Omental fat pad (tissue), 4 donors: Measurements from ENCODE around the gene NKIRAS1. TPM values are rescaled to one million over a fixed set of nuclear protein-coding genes. Genes with fewer than 3 reads are reported as not detected.

ENCODE experiments used
- ATAC-seq: fragments of 150-250 bp; one replicate; pipeline ENCODE4 v1.9.1; 2016; ENCODE audit warnings: mild to moderate bottlenecking, moderate library complexity; ENCODE audit not compliant: low FRiP score
- DNase-seq: peaks from one replicate; pipeline ENCODE4 v3.0.0-alpha.2; 2019; ENCODE audit warnings: low spot score
- CTCF ChIP-seq, 3 donors: fragments of 450-650 bp; IDR thresholded peaks; one replicate each; pipeline ENCODE4 v1.5.1; 2016 to 2017; ENCODE audit warnings: antibody characterized with exemption in 3 of 3, mild to moderate bottlenecking in 3 of 3, moderate library complexity in 2 of 3
- total RNA-seq, 4 donors: library from RNA; depleted of rRNA; stranded (reverse); fragments of >200 nt; gene quantifications; one replicate each; pipeline ENCODE4 v1.1.0, GENCODE V29; 2016

Gene NKIRAS1
- total RNA-seq, 4 donors from 2014 or later, result 8.9 to 15.1 (median 11.7) TPM

- DNase-seq (no peak), ATAC-seq (no peak)
- TF ChIP-seq CTCF (IDR thresholded peaks at IDR 0.05), result no peak
Observed at GRCh38 chr3:23941440-23941839, 24.6 kb upstream of the NKIRAS1 start.

GRCh38 chr3:23940775-23941174, 24.0 kb upstream of the NKIRAS1 start:
- ATAC-seq, result no peak
- TF ChIP-seq CTCF (IDR thresholded peaks at IDR 0.05), result no peak
- no peak for DNase-seq

GRCh38 chr3:23938688-23939087, 21.9 kb upstream of the NKIRAS1 start:
- no peak for ATAC-seq
- no peak for DNase-seq
- TF ChIP-seq CTCF (IDR thresholded peaks at IDR 0.05), result no peak

GRCh38 chr3:23937296-23937695, 20.5 kb upstream of the NKIRAS1 start:
- no peak for DNase-seq
- no peak for TF ChIP-seq CTCF (IDR thresholded peaks at IDR 0.05)

GRCh38 chr3:23934253-23934652, 17.5 kb upstream of the NKIRAS1 start:
- TF ChIP-seq CTCF (IDR thresholded peaks at IDR 0.05), result no peak
- ATAC-seq (no peak), DNase-seq (no peak)

More at GRCh38 chr3:23937296-23937695, 20.5 kb upstream of the NKIRAS1 start:
- no peak for ATAC-seq

- ATAC-seq (no peak), DNase-seq (no peak)
- TF ChIP-seq CTCF (IDR thresholded peaks at IDR 0.05), result no peak
Observed at GRCh38 chr3:23932571-23932970, 15.8 kb upstream of the NKIRAS1 start.

- TF ChIP-seq CTCF (IDR thresholded peaks at IDR 0.05), result no peak
- no peak for DNase-seq
- no peak for ATAC-seq
Observed at GRCh38 chr3:23931597-23931996, 14.8 kb upstream of the NKIRAS1 start.
